ENCODE data around the gene ARHGAP26.

The ARHGAP26 gene

DNA sequence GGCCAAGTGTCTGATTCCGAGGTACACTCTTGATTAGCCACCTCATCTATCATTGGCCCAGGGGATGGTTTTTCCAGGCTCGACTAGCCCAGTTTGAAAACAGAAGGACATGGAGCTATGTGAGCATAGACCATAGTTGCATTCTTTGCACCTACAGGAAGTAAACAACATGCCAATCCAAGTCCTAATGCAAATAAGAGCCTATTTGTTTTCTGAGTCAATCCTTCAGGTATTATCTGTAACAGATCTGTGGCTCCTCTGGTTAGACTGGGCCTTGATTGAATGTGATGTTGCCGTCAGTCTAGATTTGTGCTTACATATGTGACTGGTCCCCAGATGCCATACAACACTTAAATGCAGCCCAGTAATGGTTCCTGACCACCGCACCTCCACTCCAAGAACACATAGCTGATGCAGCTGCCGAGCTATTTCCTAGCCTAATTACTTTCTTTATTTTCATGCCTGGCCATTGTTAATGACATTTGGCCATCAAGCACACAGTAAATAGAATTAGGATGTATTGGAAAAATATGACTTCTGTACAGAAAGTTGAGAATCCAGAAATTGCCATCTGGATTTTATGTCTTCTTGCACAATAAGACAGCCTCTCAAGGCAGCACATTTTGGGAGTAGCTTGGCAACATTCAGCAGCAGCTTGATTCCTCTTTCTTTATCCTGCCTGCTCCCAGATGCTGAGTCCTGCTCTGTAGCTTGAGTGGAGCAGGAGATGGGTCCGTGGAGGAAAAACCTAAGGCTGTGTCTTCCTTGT is 29.5 kb upstream of the ARHGAP26 start:
- H3K27ac ChIP-seq, result no peak overlapping the region
- no peak for TF ChIP-seq CTCF (conservative IDR thresholded peaks at IDR 0.05; ENCODE audit: low read depth)
- peak; percentile 39 for DNase-seq (ENCODE audit: low spot score)
- ChIA-PET POLR2A (ENCODE audit: low non-redundant PET) (no interaction called here), CTCF (interaction anchor here (0.6 to 1.9 kb wide), 3 partner anchors 28 to 1132 kb away, joined by 3 to 6 read pairs (median 4); no protein-coding TSS in a partner anchor)

GRCh38 chr5:142743592-142744441 is 26.4 kb upstream of the ARHGAP26 start:
- POLR2A ChIA-PET (ENCODE audit: low non-redundant PET), result no interaction called here
- no peak for TF ChIP-seq CTCF (conservative IDR thresholded peaks at IDR 0.05; ENCODE audit: low read depth)
- no peak overlapping the region for H3K27ac ChIP-seq
- CTCF ChIA-PET, result interaction anchor here (0.6 to 1.1 kb wide), 2 partner anchors 14 to 629 kb away, joined by 3 to 6 read pairs; no protein-coding TSS in a partner anchor
- no peak for DNase-seq (ENCODE audit: low spot score)

DNA sequence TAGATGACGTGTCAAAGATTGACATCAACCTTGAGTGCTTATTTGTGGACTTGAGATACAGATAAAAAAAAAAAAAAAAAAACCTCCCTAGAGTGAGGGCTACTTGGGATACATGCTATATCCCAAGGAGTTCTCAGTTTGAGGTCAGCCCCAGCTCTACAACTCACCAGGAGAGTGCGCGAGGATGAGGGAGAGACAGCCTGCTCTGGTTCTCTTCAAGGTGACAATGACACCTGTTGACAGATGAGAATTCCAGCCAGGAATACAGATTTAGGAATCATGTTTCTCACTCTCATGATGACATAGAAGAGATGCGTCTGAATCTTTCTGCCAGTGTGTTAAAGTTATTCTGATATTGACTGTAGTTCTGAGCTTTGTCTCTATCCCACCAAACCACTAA is 24.9 kb upstream of the ARHGAP26 start:
- POLR2A ChIA-PET (ENCODE audit: low non-redundant PET), result interaction anchor here (0.5 kb wide), 1 partner anchor 815 kb away, joined by 4 read pairs; no protein-coding TSS in a partner anchor
- DNase-seq (ENCODE audit: low spot score), result no peak
- CTCF ChIA-PET, result interaction anchor here (0.9 to 2.0 kb wide), 3 partner anchors 32 to 144 kb away, joined by 3 to 7 read pairs (median 3); no protein-coding TSS in a partner anchor
- TF ChIP-seq CTCF (conservative IDR thresholded peaks at IDR 0.05; ENCODE audit: low read depth), result no peak
- H3K27ac ChIP-seq, result no peak overlapping the region

DNA sequence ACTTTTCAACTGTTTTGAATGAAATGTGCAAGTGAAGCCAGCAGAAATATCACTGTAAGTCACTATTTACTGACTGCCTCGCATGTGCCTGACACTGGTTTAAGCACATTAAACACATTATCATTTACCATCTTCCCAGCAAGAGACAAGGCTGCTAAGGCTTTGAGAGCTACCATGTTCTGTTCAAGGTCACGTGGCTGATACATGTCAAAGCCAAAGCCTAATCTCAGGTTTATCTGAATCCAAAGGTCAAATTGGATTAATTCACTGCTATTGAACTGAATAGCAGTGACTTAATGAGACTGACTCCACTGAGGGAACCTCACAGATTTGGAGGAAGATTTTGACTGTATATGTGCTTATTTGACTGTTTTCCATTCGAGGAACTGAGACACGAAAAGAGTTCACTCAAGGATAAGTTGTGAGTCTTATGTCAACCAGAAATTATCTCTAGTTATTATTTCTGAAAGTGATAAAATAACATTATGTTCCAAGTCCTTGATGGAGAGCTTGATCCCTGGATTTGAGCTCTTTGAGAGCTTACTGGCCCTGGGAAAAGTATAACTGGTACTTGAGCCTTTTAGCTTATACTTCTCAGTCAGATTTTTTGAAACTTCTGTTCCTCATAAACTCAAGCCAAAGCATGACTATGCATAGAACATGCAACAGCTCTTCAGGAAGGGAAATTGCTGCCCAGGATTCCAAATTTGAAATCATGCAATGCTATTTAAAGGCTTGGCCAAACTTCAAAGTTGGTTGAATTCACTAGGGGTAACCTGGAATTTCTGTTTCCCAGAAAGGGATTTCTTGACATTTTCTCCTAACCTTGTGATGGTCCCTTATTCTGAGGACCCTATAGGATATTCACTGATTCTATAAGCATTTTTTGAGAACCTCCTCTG is 23.4 kb upstream of the ARHGAP26 start:
- ChIA-PET CTCF (interaction anchor here (0.6 to 4.5 kb wide), 4 partner anchors 61 to 1516 kb away, joined by 3 to 29 read pairs (median 14); no protein-coding TSS in a partner anchor), POLR2A (ENCODE audit: low non-redundant PET) (no interaction called here)
- TF ChIP-seq CTCF (conservative IDR thresholded peaks at IDR 0.05; ENCODE audit: low read depth), result no peak
- no peak for DNase-seq (ENCODE audit: low spot score)
- no peak overlapping the region for H3K27ac ChIP-seq

GRCh38 chr5:142748132-142748531 is 22.0 kb upstream of the ARHGAP26 start:
- CTCF ChIA-PET, result interaction anchor here (0.6 to 4.5 kb wide), 14 partner anchors 16 to 911 kb away, joined by 3 to 53 read pairs (median 4); no protein-coding TSS in a partner anchor
- TF ChIP-seq CTCF (conservative IDR thresholded peaks at IDR 0.05; ENCODE audit: low read depth), result no peak
- POLR2A ChIA-PET (ENCODE audit: low non-redundant PET), result no interaction called here
- DNase-seq (ENCODE audit: low spot score), result no peak
- no peak overlapping the region for H3K27ac ChIP-seq
